Fibroblast of the aortic adventitia (primary cell): ENCODE results near the gene SFSWAP. TPM values are rescaled to one million over a fixed set of nuclear protein-coding genes. Genes with fewer than 3 reads are reported as not detected.
"Not testable (repeated sequence)": the region's sequence is repeated elsewhere in the genome, so short reads cannot be mapped to it uniquely, and the experiment has no call there.

Experiments used
- DNase-seq: peaks from one replicate; pipeline ENCODE4 v3.0.0-alpha.2; 2010; ENCODE audit warnings: low read depth
- H3K4me3 ChIP-seq: 2 replicates; pipeline ENCODE4 v1.5.1; 2011; ENCODE audit warnings: low read depth, mild to moderate bottlenecking, control low read depth, low read length, moderate library complexity
- total RNA-seq: library from RNA; depleted of rRNA; stranded (reverse); fragments of >200 nt; gene quantifications from 2 replicates; pipeline ENCODE4 v1.2.3, GENCODE V29; 2012; ENCODE audit warnings: low replicate concordance
- TF ChIP-seq, protein P1 (sequence below): IDR thresholded peaks from 2 replicates; pipeline ENCODE4 v1.5.1; 2011; ENCODE audit warnings: mild to moderate bottlenecking, low read length, control low read depth, inconsistent platforms; ENCODE audit not compliant: insufficient read depth

SFSWAP gene
- total RNA-seq, 1 donor = 27.0 TPM

DNA sequence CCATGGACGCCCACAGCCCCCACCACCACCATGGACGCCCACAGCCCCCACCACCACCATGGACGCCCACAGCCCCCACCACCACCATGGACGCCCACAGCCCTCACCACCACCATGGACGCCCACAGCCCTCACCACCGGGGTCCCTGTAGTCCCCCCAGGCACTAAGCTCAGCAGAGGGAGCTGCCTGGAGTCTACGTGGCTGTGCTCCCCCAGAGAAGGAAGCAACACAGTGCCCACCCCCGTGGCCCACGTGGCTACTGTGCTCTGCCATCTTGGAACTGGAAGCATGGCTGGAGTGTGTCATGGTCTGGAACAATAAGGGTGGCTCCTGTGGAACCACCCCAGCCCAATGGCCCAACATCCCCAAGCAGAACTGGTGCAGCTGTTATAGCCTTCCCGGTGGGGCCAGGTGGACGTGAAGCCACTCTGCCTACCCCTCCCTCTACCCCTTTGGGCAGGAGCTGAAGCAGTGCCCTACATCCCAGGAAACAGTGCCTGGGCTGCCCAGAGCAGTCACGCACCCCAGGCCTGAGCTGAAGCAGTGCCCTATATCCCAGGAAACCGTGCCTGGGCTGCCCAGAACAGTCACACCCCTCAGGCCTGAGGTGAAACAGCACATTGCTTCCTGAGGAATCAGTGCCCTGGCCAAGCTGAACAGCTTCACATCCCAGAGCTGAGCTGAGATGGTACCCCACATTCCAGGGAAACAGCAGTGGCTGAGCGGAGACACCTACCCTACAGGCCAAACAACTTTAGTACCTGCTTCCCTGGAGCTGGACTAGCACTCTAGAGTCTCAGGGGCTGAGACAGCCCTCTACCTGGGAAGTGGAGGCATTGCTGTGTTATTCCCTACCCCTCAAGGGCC, 9.0 kb upstream of the SFSWAP start:
- TF ChIP-seq, protein P1, sequence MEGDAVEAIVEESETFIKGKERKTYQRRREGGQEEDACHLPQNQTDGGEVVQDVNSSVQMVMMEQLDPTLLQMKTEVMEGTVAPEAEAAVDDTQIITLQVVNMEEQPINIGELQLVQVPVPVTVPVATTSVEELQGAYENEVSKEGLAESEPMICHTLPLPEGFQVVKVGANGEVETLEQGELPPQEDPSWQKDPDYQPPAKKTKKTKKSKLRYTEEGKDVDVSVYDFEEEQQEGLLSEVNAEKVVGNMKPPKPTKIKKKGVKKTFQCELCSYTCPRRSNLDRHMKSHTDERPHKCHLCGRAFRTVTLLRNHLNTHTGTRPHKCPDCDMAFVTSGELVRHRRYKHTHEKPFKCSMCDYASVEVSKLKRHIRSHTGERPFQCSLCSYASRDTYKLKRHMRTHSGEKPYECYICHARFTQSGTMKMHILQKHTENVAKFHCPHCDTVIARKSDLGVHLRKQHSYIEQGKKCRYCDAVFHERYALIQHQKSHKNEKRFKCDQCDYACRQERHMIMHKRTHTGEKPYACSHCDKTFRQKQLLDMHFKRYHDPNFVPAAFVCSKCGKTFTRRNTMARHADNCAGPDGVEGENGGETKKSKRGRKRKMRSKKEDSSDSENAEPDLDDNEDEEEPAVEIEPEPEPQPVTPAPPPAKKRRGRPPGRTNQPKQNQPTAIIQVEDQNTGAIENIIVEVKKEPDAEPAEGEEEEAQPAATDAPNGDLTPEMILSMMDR = no peak
- no peak for DNase-seq
- H3K4me3 ChIP-seq = no peak overlapping the region

DNA sequence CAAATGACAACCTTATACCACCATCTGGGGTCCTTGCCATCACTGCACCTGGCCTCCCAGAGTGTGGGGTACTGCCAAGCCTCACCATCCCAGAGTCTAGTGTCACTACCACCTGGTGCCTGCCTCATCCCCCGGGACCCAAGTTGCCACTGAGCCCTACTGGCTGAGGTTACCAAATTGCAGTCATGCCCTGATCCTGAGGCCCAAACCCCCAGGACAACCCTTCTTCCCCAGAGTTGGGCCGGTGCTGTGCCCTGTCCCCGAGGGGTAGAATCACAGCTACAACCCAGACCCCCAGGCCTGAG, 8.4 kb upstream of the SFSWAP start:
- TF ChIP-seq, protein P1 = no peak
- no peak overlapping the region for H3K4me3 ChIP-seq
- DNase-seq = no peak

DNA sequence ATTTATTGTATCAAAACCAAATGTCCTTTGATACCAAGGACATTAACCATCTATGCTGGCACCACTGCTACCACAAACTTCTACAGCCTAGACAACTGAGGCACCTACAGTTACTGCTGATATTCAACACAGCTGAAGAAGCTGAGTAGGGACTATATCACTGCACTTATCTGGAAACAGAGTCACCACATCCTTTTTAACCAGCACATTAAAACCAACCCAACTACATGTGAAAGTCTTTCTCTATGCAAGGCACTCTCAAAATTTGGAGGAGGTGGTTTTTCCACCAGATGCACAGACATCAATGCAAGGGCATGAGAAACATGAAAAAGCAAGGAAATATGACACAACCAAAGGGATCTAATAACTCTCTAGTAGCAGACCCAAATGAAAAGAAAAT, 7.7 kb upstream of the SFSWAP start:
- DNase-seq = no peak
- no peak overlapping the region for H3K4me3 ChIP-seq
- TF ChIP-seq, protein P1 = no peak

DNA sequence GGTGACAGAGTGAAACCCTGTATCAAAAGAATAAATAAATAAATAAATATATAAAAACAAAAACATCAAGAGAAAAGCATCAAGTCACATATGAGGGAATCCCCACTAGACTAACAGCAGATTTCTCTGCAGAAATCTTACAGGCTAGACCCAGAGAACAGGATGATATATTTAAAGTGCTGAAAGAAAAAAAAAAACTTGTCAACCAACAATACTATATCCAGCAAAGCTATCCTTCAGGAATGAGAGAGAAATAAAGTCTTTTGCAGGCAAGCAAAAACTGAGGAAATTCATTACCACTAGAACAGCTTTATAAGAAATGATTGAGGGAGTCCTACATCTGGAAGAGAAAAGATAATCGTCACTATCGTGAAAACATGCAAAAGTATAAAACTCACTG, 6.4 kb upstream of the SFSWAP start:
- no peak for DNase-seq
- TF ChIP-seq, protein P1 = no peak
- H3K4me3 ChIP-seq = no peak overlapping the region

DNA sequence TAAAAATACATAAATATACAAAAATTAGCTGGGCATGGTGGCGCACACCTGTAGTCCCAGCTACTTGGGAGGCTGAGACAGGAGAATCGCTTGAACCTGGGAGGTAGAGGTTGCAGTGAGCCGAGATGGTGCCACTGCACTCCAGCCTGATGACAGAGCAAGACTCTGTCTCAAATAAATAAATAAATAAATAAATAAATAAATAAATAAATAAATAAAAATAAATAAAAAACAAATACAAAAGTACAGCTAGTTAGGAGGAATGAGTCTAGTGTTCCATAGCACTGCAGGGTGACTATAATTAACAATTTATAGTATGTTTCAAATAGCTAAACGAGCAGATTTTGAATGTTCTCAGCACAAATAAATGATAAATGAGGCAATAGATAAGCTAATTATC, 4.2 kb upstream of the SFSWAP start:
- not testable (repeated sequence) for DNase-seq, H3K4me3 ChIP-seq

DNA sequence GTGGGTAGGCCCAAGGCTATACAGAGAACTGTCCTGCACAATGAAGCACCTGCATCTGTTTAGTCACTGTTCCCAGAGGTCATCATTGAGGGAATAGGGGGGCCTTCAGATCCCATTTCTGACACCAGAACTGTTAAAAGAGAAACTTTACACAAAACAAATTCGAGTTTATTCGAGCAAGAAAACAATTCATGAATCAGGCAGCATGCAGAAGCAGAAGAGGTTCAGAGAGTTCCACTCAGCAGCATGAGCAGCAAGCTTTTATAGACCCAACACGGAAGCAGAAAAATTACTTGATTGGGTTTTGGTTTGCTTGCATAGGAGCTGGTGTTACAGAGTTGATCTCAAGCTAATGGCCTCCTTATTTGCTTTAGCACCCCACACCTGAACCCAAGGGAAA, 1.7 kb upstream of the SFSWAP start:
- TF ChIP-seq, protein P1 = no peak
- no peak overlapping the region for H3K4me3 ChIP-seq
- DNase-seq = no peak

DNA sequence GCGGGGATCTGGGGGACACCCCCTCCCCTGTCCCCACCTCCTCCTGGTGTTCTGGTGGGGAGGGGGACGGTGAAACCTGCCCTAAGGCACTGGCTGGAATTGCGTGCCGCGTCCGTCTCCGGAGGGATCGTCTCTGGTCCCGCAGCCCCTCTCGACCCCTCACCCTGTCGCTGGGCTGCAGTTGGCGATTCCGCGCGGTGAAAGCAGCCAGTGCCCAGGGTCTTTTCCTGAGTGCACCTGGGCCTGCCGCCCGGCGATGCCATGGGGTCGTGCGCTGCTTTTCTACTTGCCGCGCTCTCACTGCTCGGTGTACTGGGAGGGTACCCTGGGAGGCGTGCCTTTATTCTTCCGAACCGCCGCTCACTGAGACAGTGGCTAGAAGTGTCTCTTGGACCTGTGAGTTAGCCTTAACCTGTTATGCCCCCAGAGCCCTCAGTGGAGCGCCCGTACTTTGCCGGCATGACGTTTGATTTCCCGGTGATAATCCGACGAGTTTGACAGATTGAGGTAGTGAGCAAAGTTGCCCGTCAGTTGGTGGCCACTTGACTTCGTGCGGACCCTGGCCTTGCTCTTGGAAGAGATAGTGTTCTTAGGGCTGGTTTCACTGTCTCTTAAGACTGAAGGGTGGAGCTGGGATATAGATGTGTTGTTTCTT, 788 bp downstream of the SFSWAP start:
- no peak for DNase-seq
- TF ChIP-seq, protein P1 = no peak
- peak overlapping the region; percentile 99 for H3K4me3 ChIP-seq
